Gastroesophageal sphincter (tissue), 4 donors: ENCODE measurements around the gene SNX13. TPM values are rescaled to one million over a fixed set of nuclear protein-coding genes. Genes with fewer than 3 reads are reported as not detected.
"Not testable (repeated sequence)": the region's sequence is repeated elsewhere in the genome, so short reads cannot be mapped to it uniquely, and the experiment has no call there.

Experiments
- ATAC-seq: fragments of 150-250 bp; one replicate; pipeline ENCODE4 v1.9.1; 2016; ENCODE audit warnings: mild to moderate bottlenecking, moderate library complexity
- H3K27ac ChIP-seq, 4 donors: fragments of 200-600 bp; sonication (generic) in 3 of 4; 1 replicate in 3 of 4; 2 replicates in 1 of 4; pipeline ENCODE4 v1.5.1; 2016 to 2019
- H3K27me3 ChIP-seq: fragments of 200-600 bp; sonication (generic); one replicate; pipeline ENCODE4 v1.5.1; 2019
- H3K36me3 ChIP-seq, 2 donors: fragments of 200-600 bp; sonication (generic); one replicate each; pipeline ENCODE4 v1.5.1; 2019; ENCODE audit warnings: control low read depth in 1 of 2
- H3K4me1 ChIP-seq, 3 donors: fragments of 200-600 bp; sonication (generic); 1 replicate in 2 of 3; 2 replicates in 1 of 3; pipeline ENCODE4 v1.5.1; 2016 to 2019; ENCODE audit warnings: control low read depth in 2 of 3
- H3K4me3 ChIP-seq, 2 donors: fragments of 200-600 bp; sonication (generic); one replicate each; pipeline ENCODE4 v1.5.1; 2019; ENCODE audit warnings: mild to moderate bottlenecking in 1 of 2, moderate library complexity in 1 of 2
- H3K9me3 ChIP-seq, 3 donors: fragments of 200-600 bp; sonication (generic); one replicate each; pipeline ENCODE4 v1.5.1; 2017 to 2019; ENCODE audit warnings: control low read depth in 2 of 3
- CTCF ChIP-seq, 4 experiments: fragments of 200-600 bp in 2 of 4; fragments of 450-650 bp in 2 of 4; sonication (generic) in 1 of 4; IDR thresholded peaks; one replicate each; pipeline ENCODE4 v1.5.1; 2017 to 2019; ENCODE audit warnings: antibody characterized with exemption in 4 of 4, mild to moderate bottlenecking in 2 of 4, moderate library complexity in 2 of 4
- EP300 ChIP-seq: sonication (generic); formaldehyde crosslinking; IDR thresholded peaks from one replicate; pipeline ENCODE4 v1.6.1; 2017; ENCODE audit warnings: antibody characterized with exemption, mild to moderate bottlenecking
- POLR2A ChIP-seq, 2 donors: fragments of 450-650 bp; IDR thresholded peaks; one replicate each; pipeline ENCODE4 v1.6.1; 2017; ENCODE audit warnings: antibody characterized with exemption in 2 of 2, mild to moderate bottlenecking in 2 of 2, moderate library complexity in 1 of 2
- POLR2AphosphoS5 ChIP-seq: sonication (generic); formaldehyde crosslinking; IDR thresholded peaks from one replicate; pipeline ENCODE4 v1.6.1; 2017; ENCODE audit warnings: antibody characterized with exemption
- WGBS, 2 donors: methylation state at CpG; one replicate each; pipeline ENCODE4 v1.1.5; 2018; ENCODE audit warnings: low coverage in 1 of 2; 5-methylcytosine and 5-hydroxymethylcytosine counted together
- total RNA-seq, 4 donors: library from RNA; depleted of rRNA; stranded (reverse); fragments of >200 nt; gene quantifications; one replicate each; pipeline ENCODE4 v1.1.0, GENCODE V29; 2016

Gene SNX13
- total RNA-seq, 4 donors from 2014 or later: 39.2 to 99.3 (median 57.0) TPM

GRCh38 chr7:17912536-17913235 lies 27.6 kb downstream of the SNX13 start:
- Histone ChIP-seq H3K27me3 (no peaks in the 10 kb centered on the region), H3K4me1 (peaks cover 0 to 14% (median 0%) of the 10 kb centered on the region in 3 donors), H3K4me3 (no peak overlapping the region), H3K36me3 (no peaks in the 10 kb centered on the region), H3K27ac (no peak overlapping the region), H3K9me3 (peaks cover 0 to 10% (median 0%) of the 10 kb centered on the region in 3 donors)
- ATAC-seq: no peak
- TF ChIP-seq CTCF (IDR thresholded peaks at IDR 0.05) (no peak), POLR2AphosphoS5 (no peak), EP300 (no peak), POLR2A (IDR thresholded peaks at IDR 0.05) (no peak)
- WGBS, 2 donors: 100% methylated on average over 1 to 2 of the region's 5 CpGs

GRCh38 chr7:17912050-17912449 lies 28.2 kb downstream of the SNX13 start:
- Histone ChIP-seq H3K9me3 (peaks cover 0 to 6% (median 0%) of the 10 kb centered on the region in 3 donors), H3K4me1 (peaks cover 0 to 14% (median 0%) of the 10 kb centered on the region in 3 donors), H3K27me3 (no peaks in the 10 kb centered on the region), H3K4me3 (no peak overlapping the region), H3K36me3 (no peaks in the 10 kb centered on the region), H3K27ac (no peak overlapping the region)
- 0 to 40% methylated on average over 1 of the region's 1 CpG for WGBS, 2 donors
- TF ChIP-seq POLR2A (IDR thresholded peaks at IDR 0.05): no peak
- TF ChIP-seq CTCF (IDR thresholded peaks at IDR 0.05): no peak
- no peak for TF ChIP-seq EP300
- TF ChIP-seq POLR2AphosphoS5: no peak
- no peak for ATAC-seq

GRCh38 chr7:17910377-17910776 lies 29.9 kb downstream of the SNX13 start:
- no peak for ATAC-seq

GRCh38 chr7:17909310-17909709 lies 31.0 kb downstream of the SNX13 start:
- not testable (repeated sequence) for ATAC-seq, H3K9me3 ChIP-seq, H3K4me3 ChIP-seq, H3K27ac ChIP-seq, H3K36me3 ChIP-seq, H3K27me3 ChIP-seq
- peaks cover 0 to 14% (median 0%) of the 10 kb centered on the region in 3 donors for H3K4me1 ChIP-seq
- WGBS, 2 donors: 92 to 95% methylated on average over 3 to 4 of the region's 4 CpGs

More at GRCh38 chr7:17910377-17910776, 29.9 kb downstream of the SNX13 start:
- Histone ChIP-seq H3K27ac (no peak overlapping the region), H3K36me3 (no peaks in the 10 kb centered on the region), H3K4me1 (peaks cover 0 to 14% (median 0%) of the 10 kb centered on the region in 3 donors), H3K4me3 (no peak overlapping the region), H3K27me3 (no peaks in the 10 kb centered on the region), H3K9me3 (no peaks in the 10 kb centered on the region)
- WGBS, 2 donors: 100% methylated on average over 3 of the region's 3 CpGs
- TF ChIP-seq POLR2AphosphoS5 (no peak), CTCF (IDR thresholded peaks at IDR 0.05) (no peak), POLR2A (IDR thresholded peaks at IDR 0.05) (no peak), EP300 (no peak)

GRCh38 chr7:17907014-17907413 lies 33.3 kb downstream of the SNX13 start:
- no peak for ATAC-seq
- TF ChIP-seq EP300 (no peak), POLR2AphosphoS5 (no peak), POLR2A (IDR thresholded peaks at IDR 0.05) (no peak), CTCF (IDR thresholded peaks at IDR 0.05) (no peak)
- Histone ChIP-seq H3K36me3 (no peaks in the 10 kb centered on the region), H3K27ac (no peak overlapping the region), H3K4me1 (no peaks in the 10 kb centered on the region), H3K27me3 (no peaks in the 10 kb centered on the region), H3K4me3 (no peak overlapping the region), H3K9me3 (no peaks in the 10 kb centered on the region)
- 94 to 100% methylated on average over 1 of the region's 1 CpG for WGBS, 2 donors
